PC-3 (cell line): ENCODE results near the gene CERT1.

Experiments
- CTCF ChIP-seq: fragments of 300-600 bp; sonication (generic); conservative IDR thresholded peaks from 2 replicates; pipeline ENCODE4 v1.5.1; 2017; ENCODE audit warnings: antibody characterized with exemption, low read depth, mild to moderate bottlenecking, low read length
- EZH2 ChIP-seq: fragments of 300-600 bp; sonication (generic); IDR thresholded peaks from one replicate; pipeline ENCODE4 v1.6.1; 2017; ENCODE audit warnings: antibody characterized with exemption, mild to moderate bottlenecking, low read length; ENCODE audit not compliant: unreplicated experiment
- EZH2phosphoT487 ChIP-seq: fragments of 300-600 bp; sonication (generic); IDR thresholded peaks from 2 replicates; pipeline ENCODE4 v1.6.1; 2018; ENCODE audit warnings: mild to moderate bottlenecking, antibody characterized with exemption, low read length, borderline replicate concordance

GRCh38 chr5:75367401-75367800, 144.0 kb downstream of the CERT1 start:
- TF ChIP-seq CTCF (no peak), EZH2phosphoT487 (no peak), EZH2 (no peak)
